ENCODE measurements around the gene RASSF5. TPM values are rescaled to one million over a fixed set of nuclear protein-coding genes. Genes with fewer than 3 reads are reported as not detected.
A peak's percentile ranks its signal among the peaks of the same experiment; 100 is the strongest.

The RASSF5 gene
- total RNA-seq, 1 donor from 2014 or later: 1.4 TPM

DNA sequence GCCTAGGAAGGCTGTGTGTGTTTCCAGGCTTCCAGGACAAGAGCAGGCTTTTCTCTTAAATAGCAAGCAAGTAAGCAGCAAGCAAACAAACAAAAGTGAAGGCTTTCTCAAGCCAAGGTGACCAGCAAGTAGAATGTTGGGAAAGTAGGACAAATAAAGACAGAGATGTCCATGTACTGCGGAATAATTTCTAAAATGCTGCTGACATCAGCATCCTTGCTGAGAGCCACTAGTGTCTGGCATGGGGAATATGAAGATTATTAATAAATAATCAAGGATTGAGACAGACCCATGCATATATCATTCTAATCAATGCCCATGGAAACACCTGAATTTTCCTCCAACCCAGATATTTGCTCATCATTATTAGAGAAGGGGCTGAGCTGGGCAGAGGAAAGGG lies 121.6 kb downstream of the RASSF5 start:
- Mint-ChIP-seq H3K4me3 (no peak overlapping the region), H3K4me1 (peaks cover 8% of the 10 kb centered on the region), H3K9me3 (no peaks in the 10 kb centered on the region), H3K36me3 (ENCODE audit: low read depth) (no peaks in the 10 kb centered on the region), H3K27ac (ENCODE audit: unreplicated experiment) (no peak overlapping the region), H3K27me3 (ENCODE audit: low read depth) (peaks cover 20% of the 10 kb centered on the region)
- DNase-seq (ENCODE audit: low read depth, low spot score): no peak
- TF ChIP-seq, protein P1, sequence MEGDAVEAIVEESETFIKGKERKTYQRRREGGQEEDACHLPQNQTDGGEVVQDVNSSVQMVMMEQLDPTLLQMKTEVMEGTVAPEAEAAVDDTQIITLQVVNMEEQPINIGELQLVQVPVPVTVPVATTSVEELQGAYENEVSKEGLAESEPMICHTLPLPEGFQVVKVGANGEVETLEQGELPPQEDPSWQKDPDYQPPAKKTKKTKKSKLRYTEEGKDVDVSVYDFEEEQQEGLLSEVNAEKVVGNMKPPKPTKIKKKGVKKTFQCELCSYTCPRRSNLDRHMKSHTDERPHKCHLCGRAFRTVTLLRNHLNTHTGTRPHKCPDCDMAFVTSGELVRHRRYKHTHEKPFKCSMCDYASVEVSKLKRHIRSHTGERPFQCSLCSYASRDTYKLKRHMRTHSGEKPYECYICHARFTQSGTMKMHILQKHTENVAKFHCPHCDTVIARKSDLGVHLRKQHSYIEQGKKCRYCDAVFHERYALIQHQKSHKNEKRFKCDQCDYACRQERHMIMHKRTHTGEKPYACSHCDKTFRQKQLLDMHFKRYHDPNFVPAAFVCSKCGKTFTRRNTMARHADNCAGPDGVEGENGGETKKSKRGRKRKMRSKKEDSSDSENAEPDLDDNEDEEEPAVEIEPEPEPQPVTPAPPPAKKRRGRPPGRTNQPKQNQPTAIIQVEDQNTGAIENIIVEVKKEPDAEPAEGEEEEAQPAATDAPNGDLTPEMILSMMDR (conservative IDR thresholded peaks at IDR 0.05): no peak

DNA sequence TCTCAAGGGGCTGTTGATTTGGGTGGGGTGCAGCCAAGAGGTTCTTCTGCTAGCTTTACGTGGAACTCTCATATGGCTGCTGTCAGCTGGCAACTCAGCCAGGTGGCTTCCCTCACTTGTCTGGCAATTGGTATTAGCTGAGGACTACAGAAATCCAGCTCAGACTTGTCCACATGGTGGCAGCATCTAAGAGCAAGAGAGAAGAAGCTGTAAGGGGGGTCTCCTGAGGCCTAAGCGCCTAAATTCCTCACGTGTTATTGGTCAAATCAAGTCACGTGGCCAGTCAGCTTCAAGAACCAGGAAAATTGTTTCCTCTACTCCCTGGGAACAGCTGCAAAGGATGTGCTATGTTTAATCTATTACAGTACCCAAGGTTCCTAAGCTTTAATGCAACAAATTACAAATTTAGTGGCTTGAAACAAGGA lies 123.8 kb downstream of the RASSF5 start:
- Mint-ChIP-seq H3K36me3 (ENCODE audit: low read depth) (no peaks in the 10 kb centered on the region), H3K4me1 (peaks cover 24% of the 10 kb centered on the region), H3K27ac (ENCODE audit: unreplicated experiment) (no peak overlapping the region), H3K27me3 (ENCODE audit: low read depth) (peaks cover 18% of the 10 kb centered on the region), H3K4me3 (peak overlapping the region; percentile 17), H3K9me3 (no peaks in the 10 kb centered on the region)
- TF ChIP-seq, protein P1 (conservative IDR thresholded peaks at IDR 0.05): peak; percentile 56
- peak; percentile 18 for DNase-seq (ENCODE audit: low read depth, low spot score)

DNA sequence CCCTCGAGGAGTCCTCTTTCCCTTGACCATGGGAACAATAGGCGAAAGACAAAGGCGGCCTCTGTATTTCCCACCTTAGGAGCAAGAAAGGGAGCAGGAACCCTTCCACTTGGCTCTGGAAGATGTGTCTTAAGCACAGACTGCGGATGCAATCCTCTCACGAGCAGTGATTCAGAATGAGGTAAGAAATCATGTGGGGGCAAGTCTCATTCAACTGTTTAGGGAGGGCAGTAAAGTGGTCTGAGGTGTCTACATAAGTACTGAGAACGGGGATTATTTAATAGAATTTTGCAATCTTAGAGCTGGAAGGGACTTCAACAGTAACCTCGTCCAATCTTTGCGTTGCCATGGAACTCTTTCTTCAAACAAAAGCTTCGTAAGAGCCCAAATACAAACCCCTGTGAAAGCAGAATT lies 126.4 kb downstream of the RASSF5 start:
- H3K27me3 Mint-ChIP-seq (ENCODE audit: low read depth): peaks cover 12% of the 10 kb centered on the region
- no peak for DNase-seq (ENCODE audit: low read depth, low spot score)
- H3K27ac Mint-ChIP-seq (ENCODE audit: unreplicated experiment): no peak overlapping the region
- TF ChIP-seq, protein P1 (conservative IDR thresholded peaks at IDR 0.05): no peak
- H3K4me1 Mint-ChIP-seq: peaks cover 34% of the 10 kb centered on the region
- H3K36me3 Mint-ChIP-seq (ENCODE audit: low read depth): no peaks in the 10 kb centered on the region
- H3K9me3 Mint-ChIP-seq: no peaks in the 10 kb centered on the region
- H3K4me3 Mint-ChIP-seq: peak overlapping the region; percentile 66

DNA sequence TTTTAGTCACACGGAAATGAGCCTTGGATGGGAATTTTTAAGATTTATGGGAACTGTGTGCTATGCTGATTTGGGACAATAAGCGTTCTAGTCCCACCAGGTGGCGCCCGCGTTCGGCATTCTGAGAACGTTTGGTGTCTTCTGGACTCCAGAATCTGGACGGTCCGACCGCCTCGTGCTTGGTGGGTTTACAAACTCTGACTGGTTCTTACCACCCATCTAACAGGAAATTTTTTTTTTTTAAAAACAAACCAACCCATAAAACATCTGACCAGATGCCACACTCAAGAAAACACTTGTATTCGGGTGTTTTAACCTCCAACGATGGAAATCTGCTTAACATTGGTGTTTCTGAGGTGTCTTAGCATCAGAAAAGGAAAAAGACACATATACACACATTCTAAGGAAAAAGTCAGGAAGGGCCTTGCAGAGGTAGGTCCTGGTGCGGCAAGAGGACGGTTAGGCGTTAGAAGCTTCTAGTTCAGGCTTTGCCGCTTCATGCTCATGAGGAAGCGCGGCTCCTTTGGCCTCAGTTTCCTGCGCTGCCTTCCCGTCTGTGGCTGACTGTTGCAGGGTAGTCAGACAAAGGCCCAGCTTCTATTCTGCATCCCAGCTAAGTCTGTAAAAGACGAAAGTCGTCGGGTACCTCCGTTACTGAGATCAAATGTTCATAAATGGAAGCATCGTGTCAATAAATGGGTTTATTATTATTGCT lies 127.2 kb downstream of the RASSF5 start:
- H3K4me3 Mint-ChIP-seq: peak overlapping the region; percentile 91
- TF ChIP-seq, protein P1 (conservative IDR thresholded peaks at IDR 0.05): peak; percentile 94
- peak; percentile 84 for DNase-seq (ENCODE audit: low read depth, low spot score)
- no peaks in the 10 kb centered on the region for H3K9me3 Mint-ChIP-seq
- H3K4me1 Mint-ChIP-seq: peaks cover 34% of the 10 kb centered on the region
- no peaks in the 10 kb centered on the region for H3K36me3 Mint-ChIP-seq (ENCODE audit: low read depth)
- H3K27me3 Mint-ChIP-seq (ENCODE audit: low read depth): peaks cover 4% of the 10 kb centered on the region
- peak overlapping the region; percentile 63 for H3K27ac Mint-ChIP-seq (ENCODE audit: unreplicated experiment)

DNA sequence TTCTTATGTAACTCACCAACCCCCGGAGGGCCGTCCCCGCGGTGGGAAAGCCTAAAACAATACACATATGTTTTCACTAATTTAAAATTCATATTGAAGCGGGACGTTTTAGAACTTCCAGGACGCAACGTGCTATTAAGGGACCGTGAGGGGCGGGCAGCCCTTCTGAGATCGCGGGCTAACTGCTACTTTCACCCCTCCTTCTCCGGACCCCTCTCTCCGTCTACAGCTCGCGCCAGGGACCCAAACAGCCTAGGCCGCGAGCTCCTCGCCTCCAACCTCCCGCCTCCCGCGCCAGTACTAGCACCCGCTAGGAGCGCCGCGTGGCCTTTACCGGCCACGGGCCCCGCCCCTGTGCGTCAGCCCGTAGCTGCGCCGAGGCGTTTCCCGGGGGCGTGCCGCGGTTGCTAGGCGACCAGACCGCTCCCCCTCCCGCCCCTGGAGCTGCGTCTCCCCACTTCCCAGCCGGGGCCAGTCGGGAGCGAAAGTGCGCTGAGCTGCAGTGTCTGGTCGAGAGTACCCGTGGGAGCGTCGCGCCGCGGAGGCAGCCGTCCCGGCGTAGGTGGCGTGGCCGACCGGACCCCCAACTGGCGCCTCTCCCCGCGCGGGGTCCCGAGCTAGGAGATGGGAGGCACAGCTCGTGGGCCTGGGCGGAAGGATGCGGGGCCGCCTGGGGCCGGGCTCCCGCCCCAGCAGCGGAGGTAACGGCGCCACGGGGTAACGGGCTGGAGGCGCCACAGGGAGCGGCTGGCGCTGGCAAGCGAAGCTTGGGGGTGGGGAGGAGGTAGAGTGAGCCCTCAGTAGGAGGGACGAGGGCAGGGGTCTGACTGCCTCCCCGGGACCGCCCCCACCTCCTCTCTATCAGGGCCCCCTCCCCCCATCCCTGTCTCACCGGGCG lies 128.0 kb downstream of the RASSF5 start, which contains the start of gene DYRK3:
Gene DYRK3, plus strand, starts transcription at position 457 of the 898 bp plus-strand sequence. Its CDS starts 168 bp downstream, at position 625.
- Mint-ChIP-seq H3K27me3 (ENCODE audit: low read depth) (peaks cover 4% of the 10 kb centered on the region), H3K27ac (ENCODE audit: unreplicated experiment) (peak within 1 kb of the TSS; percentile 89), H3K4me1 (peaks cover 34% of the 10 kb centered on the region), H3K9me3 (no peaks in the 10 kb centered on the region), H3K4me3 (peak within 1 kb of the TSS; percentile 91), H3K36me3 (ENCODE audit: low read depth) (peaks cover 3% of the 10 kb centered on the region)
- TF ChIP-seq, protein P1 (conservative IDR thresholded peaks at IDR 0.05): no peak
- DNase-seq (ENCODE audit: low read depth, low spot score): peak; percentile 90

Data from neural crest cell (in vitro differentiated cells).